K562 (cell line): ENCODE data around the gene CYP2J2.

Source experiments
- CTCF ChIP-seq, 3 experiments: IDR thresholded peaks in 2 of 3; conservative IDR thresholded peaks in 1 of 3; 2 replicates each; pipeline ENCODE4 v1.5.1; 2011 to 2012; ENCODE audit warnings: low read length in 3 of 3, mild to moderate bottlenecking in 3 of 3, control low read depth in 2 of 3, improper control_type of control experiment in 1 of 3, inconsistent platforms in 1 of 3, low read depth in 1 of 3, mixed read lengths in 1 of 3, moderate library complexity in 1 of 3; ENCODE audit not compliant: insufficient read depth in 2 of 3
- JUND ChIP-seq, 2 experiments: IDR thresholded peaks; 2 replicates in 1 of 2; 3 replicates in 1 of 2; pipeline ENCODE4 v1.6.1; 2011; ENCODE audit warnings: borderline replicate concordance in 2 of 2, low read depth in 2 of 2, low read length in 2 of 2, improper control_type of control experiment in 1 of 2, missing biosample characterization in 1 of 2, missing genetic modification characterization in 1 of 2, missing genetic modification reagents in 1 of 2
- SNAPC5 ChIP-seq: fragments of 250-450 bp; sonication (Bioruptor Pico); IDR thresholded peaks from 2 replicates; pipeline ENCODE4 v1.8.0; 2021; ENCODE audit warnings: moderate library complexity, mild to moderate bottlenecking, inconsistent platforms
- ZNF197 ChIP-seq: fragments of 200-800 bp; sonication (Bioruptor generic); IDR thresholded peaks from 2 replicates; pipeline ENCODE4 v1.6.1; 2016; ENCODE audit warnings: low read depth, missing genetic modification characterization, missing compliant biosample characterization

GRCh38 chr1:59845091-59845490 lies 81.5 kb downstream of the CYP2J2 start:
- TF ChIP-seq SNAPC5 (CRISPR knock-in tag) (no peak), JUND (IDR thresholded peaks at IDR 0.05; ENCODE audit: borderline replicate concordance, low read depth, low read length) (no peak), JUND (tag; IDR thresholded peaks at IDR 0.05; ENCODE audit: borderline replicate concordance, low read depth, low read length) (no peak), CTCF (IDR thresholded peaks at IDR 0.05 in 2 of 3, conservative IDR thresholded peaks at IDR 0.05 in 1 of 3; ENCODE audit: insufficient read depth in 2 of 3, low read depth in 1 of 3, low read length in 3 of 3) (no peak), ZNF197 (no peak)
